ENCODE results near the gene PCDH19. TPM values are rescaled to one million over a fixed set of nuclear protein-coding genes. Genes with fewer than 3 reads are reported as not detected.

Gene PCDH19
- total RNA-seq, 1 experiment from 2014 or later: 1.2 TPM

GRCh38 chrX:100355680-100356079 is 54.4 kb downstream of the PCDH19 start:
- no peak overlapping the region for H4K8ac ChIP-seq (replicated peaks; ENCODE audit: insufficient read length, low read depth, low read length)
- H3K4ac ChIP-seq (ENCODE audit: low read depth, low read length): no peak overlapping the region
- no peak overlapping the region for H3K56ac ChIP-seq (ENCODE audit: insufficient read length, low read depth, low read length)
- no peaks in the 10 kb centered on the region for H4K20me1 ChIP-seq (ENCODE audit: control insufficient read depth, insufficient read depth, insufficient read length)
- TF ChIP-seq CTCF (conservative IDR thresholded peaks at IDR 0.05): no peak
- H2BK120ac ChIP-seq (ENCODE audit: low read depth, low read length, poor library complexity, severe bottlenecking): no peak overlapping the region
- H3T11ph ChIP-seq (ENCODE audit: low read length): no peak overlapping the region
- no peaks in the 10 kb centered on the region for H3K79me1 ChIP-seq (ENCODE audit: insufficient read depth, low read depth, low read length, poor library complexity, severe bottlenecking)
- WGBS (ENCODE audit: extremely low coverage, insufficient read length, low lambda C conversion rate): no CpG with 5 or more reads among the region's 3 CpGs
- H3K27me3 Mint-ChIP-seq (ENCODE audit: low read depth): peaks cover 31% of the 10 kb centered on the region
- no peaks in the 10 kb centered on the region; the same call in 1 of the 2 replicates for H3K27me3 ChIP-seq (ENCODE audit: insufficient read depth, low read length)
- no peak overlapping the region for H2BK12ac ChIP-seq (ENCODE audit: insufficient read length, low read depth, low read length)
- H2AFZ ChIP-seq (ENCODE audit: low read length): no peak overlapping the region
- no peak overlapping the region for H4K91ac ChIP-seq (ENCODE audit: insufficient read length, low read depth, low read length)
- no peak for DNase-seq
- no peak overlapping the region for H3K23ac ChIP-seq (ENCODE audit: insufficient read length, low read depth, low read length)
- no peak overlapping the region for H3K14ac ChIP-seq (ENCODE audit: insufficient read depth, low read length)
- no peak overlapping the region for H3K27ac ChIP-seq (ENCODE audit: insufficient read length, low read depth, low read length)
- no peaks in the 10 kb centered on the region for H3K36me3 Mint-ChIP-seq (ENCODE audit: insufficient read depth in 1 of 3, low read depth in 3 of 3)
- H3K23me2 ChIP-seq (ENCODE audit: insufficient read length, low read depth, low read length, poor library complexity, severe bottlenecking): no peaks in the 10 kb centered on the region
- H3K9me3 Mint-ChIP-seq: no peaks in the 10 kb centered on the region
- H2BK5ac ChIP-seq (ENCODE audit: insufficient read length, low read length): no peak overlapping the region
- no peaks in the 10 kb centered on the region; the same call in 1 of the 2 replicates for H3K4me1 ChIP-seq (ENCODE audit: insufficient read depth, low read length)
- peaks cover 8 to 13% of the 10 kb centered on the region in 2 experiments for H3K4me1 Mint-ChIP-seq
- no peak overlapping the region for H2AK5ac ChIP-seq (ENCODE audit: insufficient read length, low read length)
- H3K9ac ChIP-seq (ENCODE audit: extremely low read depth, insufficient read length, low read length): no peak overlapping the region
- H4K5ac ChIP-seq (ENCODE audit: insufficient read length, low read depth, low read length): no peak overlapping the region
- H2BK20ac ChIP-seq (ENCODE audit: low read depth, low read length, poor library complexity, severe bottlenecking): no peak overlapping the region
- H3K79me2 ChIP-seq (ENCODE audit: insufficient read depth, low read length): no peaks in the 10 kb centered on the region
- no peak overlapping the region for H3K4me2 ChIP-seq (ENCODE audit: insufficient read depth, insufficient read length, low read length)
- H3K27ac Mint-ChIP-seq: no peak overlapping the region
- no peak overlapping the region for H3K4me3 Mint-ChIP-seq
- no peak overlapping the region for H3K18ac ChIP-seq (ENCODE audit: insufficient read length, low read depth, low read length)
- no peak overlapping the region for H2BK15ac ChIP-seq (ENCODE audit: low read depth, low read length)
- H3K9me3 ChIP-seq (ENCODE audit: control insufficient read depth, low read depth, low read length): no peaks in the 10 kb centered on the region
